Tibial artery (tissue), 4 donors: ENCODE data around the gene GPSM3.
"Not testable (repeated sequence)": the region's sequence is repeated elsewhere in the genome, so short reads cannot be mapped to it uniquely, and the experiment has no call there.

Experiments used
- DNase-seq, 2 donors: peaks; one replicate each; pipeline ENCODE4 v3.0.0-alpha.2; 2019
- H3K27ac ChIP-seq, 2 donors: fragments of 200-600 bp; sonication (generic) in 1 of 2; 1 replicate in 1 of 2; 2 replicates in 1 of 2; pipeline ENCODE4 v1.5.1; 2018 to 2019; ENCODE audit warnings: mild to moderate bottlenecking in 1 of 2
- H3K27me3 ChIP-seq, 2 donors: fragments of 200-600 bp; sonication (generic) in 1 of 2; one replicate each; pipeline versions ENCODE4 v1.5.1 to v1.6.0; 2016 to 2019
- H3K36me3 ChIP-seq, 3 donors: fragments of 200-600 bp; sonication (generic) in 2 of 3; one replicate each; pipeline ENCODE4 v1.5.1; 2016 to 2019; ENCODE audit warnings: mild to moderate bottlenecking in 2 of 3
- H3K4me1 ChIP-seq, 4 donors: fragments of 200-600 bp; sonication (generic) in 2 of 4; 1 replicate in 3 of 4; 2 replicates in 1 of 4; pipeline ENCODE4 v1.5.1; 2016 to 2019
- H3K4me3 ChIP-seq, 2 donors: fragments of 200-600 bp; sonication (generic) in 1 of 2; 1 replicate in 1 of 2; 2 replicates in 1 of 2; pipeline ENCODE4 v1.5.1; 2018 to 2019; ENCODE audit warnings: mild to moderate bottlenecking in 2 of 2
- H3K9me3 ChIP-seq, 3 donors: fragments of 200-600 bp; sonication (generic) in 1 of 3; one replicate each; pipeline ENCODE4 v1.5.1; 2016 to 2019
- intact Hi-C: fragments of 100-400 bp; cut with DNase I; formaldehyde crosslinking; loops from one replicate; pipeline ENCODE4 v1.15.0; 2023; ENCODE audit warnings: low total_unique reads
- TF ChIP-seq, protein P1 (sequence below), 2 experiments: fragments of 200-600 bp in 1 of 2; fragments of 450-650 bp in 1 of 2; IDR thresholded peaks; one replicate each; pipeline ENCODE4 v1.5.1; 2017 to 2019; ENCODE audit warnings: antibody characterized with exemption in 2 of 2, mild to moderate bottlenecking in 1 of 2, moderate library complexity in 1 of 2

The GPSM3 gene

DNA sequence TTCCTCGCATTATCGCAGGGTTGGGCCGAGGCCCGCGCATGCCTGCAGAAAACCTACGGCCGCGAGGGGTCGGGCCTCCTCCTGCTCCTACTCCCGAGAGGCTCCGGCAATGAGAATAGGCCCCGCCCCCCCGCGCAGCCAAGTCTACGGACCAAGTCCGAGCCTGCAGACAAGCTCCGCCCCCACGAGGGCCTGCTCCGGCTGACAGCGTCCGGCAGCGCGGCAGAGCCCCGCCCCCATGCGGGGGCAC lies 3.1 kb upstream of the GPSM3 start:
- Histone ChIP-seq H3K4me1 (peaks cover 0 to 36% (median 28%) of the 10 kb centered on the region in 4 donors), H3K9me3 (no peaks in the 10 kb centered on the region), H3K27me3 (peaks cover 0 to 2% of the 10 kb centered on the region in 2 donors), H3K4me3 (peak overlapping the region; percentile 71 to 87), H3K27ac (peak overlapping the region; percentile 98), H3K36me3 (no peaks in the 10 kb centered on the region)
- intact Hi-C loops: no loop called here
- TF ChIP-seq, protein P1, sequence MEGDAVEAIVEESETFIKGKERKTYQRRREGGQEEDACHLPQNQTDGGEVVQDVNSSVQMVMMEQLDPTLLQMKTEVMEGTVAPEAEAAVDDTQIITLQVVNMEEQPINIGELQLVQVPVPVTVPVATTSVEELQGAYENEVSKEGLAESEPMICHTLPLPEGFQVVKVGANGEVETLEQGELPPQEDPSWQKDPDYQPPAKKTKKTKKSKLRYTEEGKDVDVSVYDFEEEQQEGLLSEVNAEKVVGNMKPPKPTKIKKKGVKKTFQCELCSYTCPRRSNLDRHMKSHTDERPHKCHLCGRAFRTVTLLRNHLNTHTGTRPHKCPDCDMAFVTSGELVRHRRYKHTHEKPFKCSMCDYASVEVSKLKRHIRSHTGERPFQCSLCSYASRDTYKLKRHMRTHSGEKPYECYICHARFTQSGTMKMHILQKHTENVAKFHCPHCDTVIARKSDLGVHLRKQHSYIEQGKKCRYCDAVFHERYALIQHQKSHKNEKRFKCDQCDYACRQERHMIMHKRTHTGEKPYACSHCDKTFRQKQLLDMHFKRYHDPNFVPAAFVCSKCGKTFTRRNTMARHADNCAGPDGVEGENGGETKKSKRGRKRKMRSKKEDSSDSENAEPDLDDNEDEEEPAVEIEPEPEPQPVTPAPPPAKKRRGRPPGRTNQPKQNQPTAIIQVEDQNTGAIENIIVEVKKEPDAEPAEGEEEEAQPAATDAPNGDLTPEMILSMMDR (IDR thresholded peaks at IDR 0.05): peak; percentile 37 to 46
- DNase-seq: peak; percentile 100

DNA sequence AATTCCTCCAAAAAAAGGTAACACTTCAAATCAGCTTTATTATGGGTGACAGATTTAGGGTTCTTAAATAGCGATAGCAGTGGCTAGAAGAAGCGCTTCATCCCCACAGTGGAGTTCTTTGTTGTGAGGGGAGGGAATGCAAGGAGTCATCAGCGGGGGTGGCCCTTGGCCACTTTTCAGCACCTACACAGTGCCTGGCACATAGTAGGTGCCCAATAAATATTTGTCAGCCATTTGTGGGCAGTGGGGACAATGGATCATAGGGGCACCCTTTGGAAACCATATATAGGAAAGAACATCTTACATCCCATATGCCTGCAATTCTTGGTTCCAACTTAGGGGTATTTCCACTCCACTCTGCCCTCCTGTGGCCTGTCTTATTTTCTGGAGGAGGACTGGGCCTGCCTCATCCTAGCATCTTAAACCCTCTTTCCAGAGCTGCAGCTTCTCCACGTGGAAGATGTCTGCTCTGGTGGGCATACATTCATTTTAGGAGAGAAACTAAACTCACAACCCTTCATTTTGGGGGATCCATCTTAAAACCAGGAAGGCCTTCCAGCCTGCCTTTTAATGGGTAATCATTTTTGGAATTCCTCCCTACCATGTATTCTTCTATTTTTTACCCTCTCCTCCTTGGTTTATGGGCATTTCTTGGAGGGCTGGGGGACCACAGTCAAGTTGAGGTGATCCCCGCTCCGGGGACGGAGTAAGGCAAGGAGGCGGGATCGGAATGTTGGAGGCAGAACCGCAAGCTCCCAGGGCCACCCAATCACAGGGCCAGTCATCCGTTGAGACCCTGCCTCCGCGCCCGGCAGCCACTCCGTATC lies 2.6 kb upstream of the GPSM3 start:
- intact Hi-C loops: no loop called here

DNA sequence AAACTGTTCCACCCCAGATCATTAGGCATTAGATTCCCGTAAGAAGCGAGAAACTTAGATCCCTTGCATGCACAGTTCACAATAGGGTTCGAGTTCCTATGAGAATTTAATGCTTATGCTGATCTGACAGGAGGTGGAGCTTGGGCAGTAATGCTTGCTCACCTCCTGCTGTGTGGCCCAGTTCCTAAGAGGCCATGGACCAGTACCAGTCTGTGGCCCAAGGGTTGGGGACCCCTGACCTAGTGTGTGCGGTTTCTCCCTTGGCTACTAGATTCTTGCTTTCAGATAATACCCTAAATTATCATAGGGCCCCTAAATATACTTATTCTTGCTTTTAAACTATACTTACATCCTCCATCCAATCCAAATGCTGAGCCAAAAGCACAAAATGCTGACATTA lies 1.9 kb upstream of the GPSM3 start:
- Histone ChIP-seq H3K4me1 (peaks cover 0 to 40% (median 30%) of the 10 kb centered on the region in 4 donors), H3K36me3 (no peaks in the 10 kb centered on the region), H3K27me3 (no peaks in the 10 kb centered on the region), H3K4me3 (no peak overlapping the region), H3K9me3 (no peaks in the 10 kb centered on the region), H3K27ac (peak overlapping the region; percentile 87 to 98)
- no peak for DNase-seq
- TF ChIP-seq, protein P1 (IDR thresholded peaks at IDR 0.05): no peak
- intact Hi-C loops: no loop called here

More for the DNA sequence above, 2.6 kb upstream of the GPSM3 start:
- Histone ChIP-seq H3K9me3 (no peaks in the 10 kb centered on the region), H3K27ac (peak overlapping the region; percentile 87 to 98), H3K27me3 (no peaks in the 10 kb centered on the region), H3K4me1 (peaks cover 0 to 39% (median 30%) of the 10 kb centered on the region in 4 donors), H3K4me3 (peak overlapping the region; percentile 41 to 54), H3K36me3 (no peaks in the 10 kb centered on the region)
- TF ChIP-seq, protein P1 (IDR thresholded peaks at IDR 0.05): peak; percentile 43 to 59
- DNase-seq: no peak

DNA sequence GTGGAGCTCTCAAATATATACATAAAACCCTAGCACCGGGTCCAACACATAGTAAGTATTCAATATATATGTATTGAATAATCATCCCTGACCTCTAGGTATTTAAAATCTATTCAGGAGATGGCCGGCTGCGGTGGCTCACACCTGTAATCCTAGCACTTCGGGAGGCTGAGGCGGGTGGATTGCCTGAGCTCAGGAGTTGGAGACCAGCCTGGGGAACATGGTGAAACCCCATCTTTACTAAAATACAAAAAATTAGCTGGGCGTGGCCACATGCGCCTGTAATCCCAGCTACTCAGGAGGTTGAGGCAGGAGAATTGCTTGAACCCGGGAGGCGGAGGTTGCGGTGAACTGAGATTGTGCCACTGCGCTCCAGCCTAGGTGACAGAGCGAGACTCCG lies 653 bp upstream of the GPSM3 start:
- DNase-seq: peak in 1 of 2 donors; percentile 61
- intact Hi-C loops, H3K27me3 ChIP-seq, H3K4me3 ChIP-seq, H3K9me3 ChIP-seq, H3K36me3 ChIP-seq: not testable (repeated sequence)
- H3K4me1 ChIP-seq: peaks cover 0 to 52% (median 42%) of the 10 kb centered on the region in 4 donors
- H3K27ac ChIP-seq: peak overlapping the region in 1 of 2 donors; percentile 92

DNA sequence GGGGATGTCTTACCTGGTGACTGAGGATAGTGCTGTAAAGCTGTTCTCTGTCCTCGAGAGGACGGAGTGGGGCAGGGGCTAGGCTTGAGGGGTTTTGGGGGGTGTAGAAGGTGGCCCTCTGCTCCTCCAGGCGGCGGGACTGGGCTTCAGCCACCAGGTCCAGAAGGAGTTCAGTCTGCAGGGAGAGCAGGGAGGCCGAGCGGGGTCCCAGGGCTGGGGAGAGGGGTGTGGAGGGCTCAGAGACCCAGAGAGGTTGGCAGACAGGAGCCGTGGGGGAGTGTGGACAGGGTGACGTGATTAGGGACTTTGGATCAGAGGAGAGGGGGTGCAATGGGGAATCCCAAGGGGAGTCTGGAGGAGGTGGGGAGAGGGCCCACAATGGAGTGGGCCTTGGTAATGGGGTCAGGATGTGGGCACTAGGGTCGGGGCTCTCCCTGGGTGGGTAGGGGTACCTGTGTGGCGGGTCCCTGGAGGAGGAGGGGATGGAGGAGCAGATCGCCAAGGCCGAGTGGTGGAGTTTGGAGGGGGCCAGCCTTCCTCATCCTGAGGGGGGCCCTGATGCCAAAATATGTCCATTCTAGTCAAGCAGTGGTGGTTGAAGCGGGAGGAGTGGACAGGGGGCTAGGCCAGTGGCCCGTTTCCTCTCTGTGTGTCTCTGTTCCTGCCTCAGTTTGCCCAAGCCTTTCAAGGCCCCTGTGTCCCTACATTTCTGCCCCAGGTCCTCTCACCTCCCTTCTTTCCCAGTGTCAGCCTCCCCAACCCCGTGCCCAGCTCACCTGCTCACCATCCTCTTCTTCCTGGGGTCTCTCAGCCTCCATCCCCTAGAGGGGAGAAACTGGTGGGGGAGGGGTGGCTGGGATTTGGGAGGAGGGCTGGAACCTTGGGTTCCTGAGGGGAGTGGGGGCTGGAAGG lies 491 bp downstream of the GPSM3 start:
- Histone ChIP-seq H3K4me3 (peak overlapping the region; percentile 26 to 30), H3K36me3 (peaks cover 9 to 11% (median 10%) of the 10 kb centered on the region in 3 donors), H3K9me3 (no peaks in the 10 kb centered on the region), H3K27me3 (no peaks in the 10 kb centered on the region), H3K4me1 (peaks cover 0 to 59% (median 45%) of the 10 kb centered on the region in 4 donors), H3K27ac (peak overlapping the region; percentile 92 to 97)
- TF ChIP-seq, protein P1 (IDR thresholded peaks at IDR 0.05): no peak
- DNase-seq: peak in 1 of 2 donors; percentile 70
- intact Hi-C loops: no loop called here
